Mesenteric fat pad (tissue), 1 donor: ENCODE results near the gene CLEC11A. TPM values are rescaled to one million over a fixed set of nuclear protein-coding genes. Genes with fewer than 3 reads are reported as not detected.
A peak's percentile ranks its signal among the peaks of the same experiment; 100 is the strongest.
"Not testable (repeated sequence)": the region's sequence is repeated elsewhere in the genome, so short reads cannot be mapped to it uniquely, and the experiment has no call there.

Experiments used
- DNase-seq: peaks from one replicate; pipeline ENCODE4 v3.0.0-alpha.2; 2020; ENCODE audit warnings: low spot score
- total RNA-seq: library from RNA; stranded (reverse); fragmentation: NEBNext Ultra II Directional; extraction: Animal tissue kit (Norgen Biotek cat#: 25700); gene quantifications from one replicate; pipeline ENCODE4 v1.2.1, GENCODE V29; 2021
- donor health status: DM: yes; HTN: yes; CAD: no.

The CLEC11A gene
- total RNA-seq, 1 donor from 2014 or later, result 13.2 TPM

DNA sequence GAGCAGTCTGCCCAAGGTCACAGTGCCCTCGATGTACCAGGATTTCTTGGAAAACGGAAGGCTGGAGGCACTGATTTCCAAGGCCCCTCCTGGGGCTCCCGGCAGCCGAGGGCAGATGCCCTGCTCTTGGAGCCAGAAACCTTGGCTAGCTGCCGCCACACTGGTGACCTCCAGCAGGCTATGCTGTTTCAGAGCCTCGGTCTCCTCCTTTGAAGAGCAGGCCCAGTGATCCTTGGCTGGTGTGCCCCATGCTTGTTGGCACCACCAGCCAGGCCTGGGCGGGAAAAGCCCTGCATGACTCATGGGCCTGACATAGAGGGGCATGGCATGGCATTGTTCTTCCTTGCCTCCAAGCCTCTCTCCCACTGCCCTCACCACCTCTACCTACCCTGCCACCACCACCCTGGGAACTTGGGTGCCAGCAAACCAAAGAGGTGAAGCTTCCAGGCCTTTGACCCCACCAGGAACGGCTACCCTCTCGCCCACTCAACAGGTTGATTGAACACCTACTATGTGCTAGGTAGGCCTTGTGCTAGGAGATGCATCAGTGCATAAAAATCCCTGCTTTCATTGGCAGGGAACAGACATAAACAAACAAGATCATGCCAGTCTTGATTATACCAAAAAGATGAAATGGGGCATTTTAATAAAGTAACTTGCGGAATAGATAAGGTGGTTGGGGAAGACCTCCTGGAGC lies 1.6 kb upstream of the CLEC11A start:
- no peak for DNase-seq

DNA sequence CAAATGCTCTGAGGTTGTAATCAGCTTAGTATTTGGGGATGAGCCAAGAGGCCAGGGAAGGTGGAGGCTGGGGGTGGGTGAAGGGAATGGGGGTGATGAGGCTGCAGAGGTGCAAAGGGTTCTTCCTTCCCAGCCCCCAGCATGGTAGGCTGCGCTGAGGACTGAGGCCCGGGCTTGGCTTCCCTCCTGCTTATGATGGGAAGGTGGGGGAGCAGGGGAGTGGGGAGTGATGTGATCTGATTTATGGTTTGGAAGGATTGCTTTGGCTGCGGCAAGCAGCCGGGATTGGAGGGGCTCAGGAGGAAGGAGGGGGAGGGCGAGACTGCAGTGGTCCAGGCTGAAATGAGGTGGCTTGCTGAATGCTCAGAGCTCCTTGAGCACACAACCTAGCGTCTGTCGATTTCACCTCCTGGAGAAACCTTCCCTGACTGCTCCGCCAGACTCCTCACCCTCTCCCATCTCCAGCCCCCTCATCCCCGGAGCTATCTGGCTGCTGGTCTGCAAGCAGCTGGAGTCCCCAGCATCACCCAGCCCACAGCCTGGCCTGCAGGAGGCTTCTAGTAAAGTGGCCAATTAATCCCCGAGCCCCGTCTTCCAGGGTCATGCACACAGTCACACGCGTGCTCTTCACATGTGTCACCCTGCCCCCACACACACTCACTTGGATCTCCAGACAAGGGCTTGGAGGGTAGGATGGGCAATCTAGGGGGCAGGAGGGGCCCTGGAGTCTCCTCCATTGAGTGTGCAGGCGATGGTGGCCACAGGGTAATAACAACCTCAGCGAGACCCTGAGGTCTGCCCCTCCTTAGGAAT lies 757 bp upstream of the CLEC11A start:
- DNase-seq, result no peak

DNA sequence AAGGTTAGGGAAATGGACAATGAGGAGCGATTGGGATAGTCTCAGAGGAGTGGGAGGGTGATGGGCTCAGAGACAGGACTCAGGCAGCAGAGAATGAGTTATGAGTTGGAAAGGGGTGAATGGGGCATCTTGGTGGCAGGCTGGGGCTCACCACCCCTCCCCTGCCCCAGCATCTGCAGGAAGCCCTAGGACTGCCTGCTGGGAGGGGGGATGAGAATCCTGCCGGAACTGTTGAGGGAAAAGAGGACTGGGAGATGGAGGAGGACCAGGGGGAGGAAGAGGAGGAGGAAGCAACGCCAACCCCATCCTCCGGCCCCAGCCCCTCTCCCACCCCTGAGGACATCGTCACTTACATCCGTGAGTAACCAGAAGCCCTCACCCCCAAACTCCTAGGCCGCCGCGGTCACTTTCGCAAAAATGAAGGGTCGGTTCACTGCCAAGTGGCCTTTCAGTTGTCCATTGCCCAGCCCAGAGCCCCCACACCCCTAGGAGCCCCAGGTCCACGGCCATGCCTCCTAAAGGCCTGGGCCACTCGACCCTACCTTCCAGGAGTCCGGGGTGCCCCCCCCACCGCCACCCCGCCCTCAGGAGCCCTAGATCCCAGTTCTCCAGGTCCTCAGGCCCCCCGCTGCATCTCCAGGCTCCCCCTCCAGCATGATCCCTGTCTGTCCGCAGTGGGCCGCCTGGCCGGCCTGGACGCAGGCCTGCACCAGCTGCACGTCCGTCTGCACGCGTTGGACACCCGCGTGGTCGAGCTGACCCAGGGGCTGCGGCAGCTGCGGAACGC lies 764 bp downstream of the CLEC11A start:
- no peak for DNase-seq

DNA sequence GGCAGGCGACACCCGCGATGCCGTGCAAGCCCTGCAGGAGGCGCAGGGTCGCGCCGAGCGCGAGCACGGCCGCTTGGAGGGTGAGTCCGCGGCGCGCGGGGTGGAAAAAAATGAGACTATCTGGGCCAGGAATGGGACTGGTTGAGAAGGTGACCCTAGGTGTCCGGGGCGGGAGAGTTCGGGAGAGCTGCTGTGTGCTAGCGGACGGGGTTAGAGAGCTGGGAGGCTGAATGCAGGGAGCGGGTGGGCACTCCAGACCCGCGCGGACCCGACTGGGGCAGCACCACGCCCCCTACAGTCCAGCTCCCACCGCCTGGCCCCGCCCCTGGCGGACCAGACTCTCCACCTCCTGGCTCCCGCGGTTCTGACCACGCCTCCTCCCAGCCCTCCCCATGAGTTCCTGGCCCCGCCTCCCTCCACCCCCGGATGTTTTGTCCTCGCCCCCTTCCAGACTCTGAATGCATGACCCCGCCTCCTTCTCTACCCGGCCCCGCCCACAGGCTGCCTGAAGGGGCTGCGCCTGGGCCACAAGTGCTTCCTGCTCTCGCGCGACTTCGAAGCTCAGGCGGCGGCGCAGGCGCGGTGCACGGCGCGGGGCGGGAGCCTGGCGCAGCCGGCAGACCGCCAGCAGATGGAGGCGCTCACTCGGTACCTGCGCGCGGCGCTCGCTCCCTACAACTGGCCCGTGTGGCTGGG lies 1.5 kb downstream of the CLEC11A start:
- DNase-seq, result peak; percentile 98

DNA sequence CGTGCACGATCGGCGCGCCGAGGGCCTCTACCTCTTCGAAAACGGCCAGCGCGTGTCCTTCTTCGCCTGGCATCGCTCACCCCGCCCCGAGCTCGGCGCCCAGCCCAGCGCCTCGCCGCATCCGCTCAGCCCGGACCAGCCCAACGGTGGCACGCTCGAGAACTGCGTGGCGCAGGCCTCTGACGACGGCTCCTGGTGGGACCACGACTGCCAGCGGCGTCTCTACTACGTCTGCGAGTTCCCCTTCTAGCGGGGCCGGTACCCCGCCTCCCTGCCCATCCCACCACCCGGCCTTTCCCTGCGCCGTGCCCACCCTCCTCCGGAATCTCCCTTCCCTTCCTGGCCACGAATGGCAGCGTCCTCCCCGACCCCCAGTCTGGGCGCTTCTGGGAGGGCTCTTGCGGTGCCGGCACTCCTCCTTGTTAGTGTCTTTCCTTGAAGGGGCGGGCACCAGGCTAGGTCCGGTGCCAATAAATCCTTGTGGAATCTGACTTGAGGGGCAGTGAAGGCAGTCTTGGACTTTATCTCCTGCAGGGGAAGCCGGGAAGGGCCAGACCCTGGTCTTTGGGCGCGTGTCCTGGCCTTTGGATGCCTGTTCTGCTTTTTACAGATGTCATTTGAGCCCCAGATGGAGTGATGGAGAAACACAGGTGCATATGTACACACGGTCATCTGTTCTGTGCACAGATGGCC lies 2.2 kb downstream of the CLEC11A start:
- no peak for DNase-seq

DNA sequence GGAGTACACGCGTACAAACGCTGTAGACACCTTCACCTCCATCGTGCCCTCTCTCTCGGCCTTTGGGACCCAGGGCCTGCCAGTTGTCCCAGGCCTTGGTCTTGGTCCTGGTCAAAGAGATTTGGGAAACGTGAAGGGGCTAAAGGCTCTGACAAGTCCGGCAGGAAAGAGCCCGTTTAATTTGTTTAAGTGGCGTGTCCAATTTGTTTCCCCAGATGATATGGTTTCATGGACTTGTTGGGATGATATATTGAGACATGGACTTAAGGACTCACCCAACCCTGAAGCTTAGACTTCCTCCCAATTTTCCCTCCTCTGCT lies 2.7 kb downstream of the CLEC11A start:
- no peak for DNase-seq

DNA sequence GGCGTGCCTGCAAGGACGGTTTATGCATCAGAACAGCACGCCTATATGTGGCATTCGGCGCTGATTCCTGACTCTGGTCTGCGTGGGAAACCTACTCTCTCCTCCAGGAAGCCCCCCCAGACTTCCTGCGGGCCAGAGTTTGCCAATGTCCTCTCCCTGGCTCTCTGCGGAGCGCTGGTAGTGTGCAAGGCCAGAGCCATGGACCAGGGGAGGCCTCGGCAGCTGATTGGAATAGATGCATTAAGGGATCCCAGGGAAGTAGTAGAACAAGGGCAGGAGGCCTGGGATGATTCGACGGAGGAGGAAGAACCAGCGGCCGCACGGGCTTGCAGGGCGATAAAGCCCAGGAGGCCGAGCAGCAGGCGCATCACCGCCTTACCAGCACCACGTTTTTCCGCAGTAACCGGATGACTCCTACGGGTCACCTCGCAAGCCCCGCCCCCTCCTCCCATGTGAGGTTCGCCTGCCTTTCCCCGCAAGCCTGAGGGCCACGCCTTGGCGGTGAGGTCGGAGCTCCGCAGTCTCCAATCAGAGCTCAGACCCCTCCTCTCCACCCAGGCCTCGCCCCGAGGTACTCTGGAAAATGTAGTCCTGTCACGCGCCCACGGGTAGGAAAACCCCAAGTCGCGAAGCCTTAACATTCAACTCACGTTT lies 5.0 kb downstream of the CLEC11A start:
- DNase-seq, result no peak

DNA sequence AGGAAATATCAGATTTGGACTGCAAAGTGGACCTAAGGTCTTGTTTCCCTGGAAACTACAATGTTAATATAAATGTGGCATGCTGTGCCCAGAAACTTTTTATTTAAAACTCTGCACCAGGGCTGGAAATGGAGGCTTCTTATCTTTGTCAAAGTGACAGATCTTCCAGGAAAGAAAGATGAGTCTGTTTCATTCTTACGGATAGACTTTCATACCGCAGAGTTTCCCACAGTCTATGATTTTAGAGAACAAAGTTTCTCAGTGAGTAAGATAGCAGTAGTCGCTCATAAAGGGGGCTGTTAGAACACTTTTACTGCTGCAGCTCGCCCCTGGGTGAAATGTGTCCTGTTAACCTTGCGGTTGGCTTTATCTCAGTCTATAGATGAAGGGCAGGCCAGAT lies 6.7 kb downstream of the CLEC11A start:
- DNase-seq, result no peak

DNA sequence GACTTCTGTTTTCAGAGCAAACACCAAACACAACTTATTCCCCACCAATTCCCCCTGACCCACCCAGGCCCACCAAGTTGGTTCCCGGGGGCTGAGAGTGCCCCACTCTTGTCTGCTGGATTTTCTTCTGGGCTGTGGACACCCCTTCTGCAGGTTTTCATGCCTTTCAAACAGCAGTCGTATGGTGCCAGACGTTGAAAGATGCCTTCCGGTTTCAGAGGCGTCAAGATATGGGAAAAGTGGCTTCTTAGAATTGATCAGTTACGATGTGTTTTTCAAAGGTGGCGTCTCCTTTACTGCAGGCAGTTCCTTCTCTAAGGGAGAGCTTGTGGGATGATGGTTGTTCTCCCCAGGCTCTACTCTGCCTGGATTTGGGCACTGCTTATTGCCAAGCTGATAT lies 12.7 kb downstream of the CLEC11A start:
- no peak for DNase-seq

DNA sequence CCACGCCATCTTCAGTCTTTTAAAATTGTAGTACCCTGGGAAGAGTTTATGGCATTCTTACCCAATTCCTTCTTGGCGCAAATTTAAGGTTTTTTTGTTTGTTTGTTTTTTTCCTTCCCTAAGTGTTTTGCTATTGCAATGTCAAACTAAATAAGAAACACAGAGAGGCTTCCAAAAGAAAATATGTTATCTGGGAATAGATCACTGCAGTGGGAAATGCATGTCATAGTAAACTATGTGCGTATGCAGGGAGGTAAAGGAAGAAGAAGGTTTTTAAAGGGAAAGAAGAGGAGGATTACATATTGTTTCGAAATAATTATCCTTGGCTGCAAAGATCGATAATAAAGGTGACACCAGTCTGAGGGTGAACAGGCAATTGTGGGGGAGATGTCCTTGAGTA lies 13.2 kb downstream of the CLEC11A start:
- DNase-seq, result no peak

DNA sequence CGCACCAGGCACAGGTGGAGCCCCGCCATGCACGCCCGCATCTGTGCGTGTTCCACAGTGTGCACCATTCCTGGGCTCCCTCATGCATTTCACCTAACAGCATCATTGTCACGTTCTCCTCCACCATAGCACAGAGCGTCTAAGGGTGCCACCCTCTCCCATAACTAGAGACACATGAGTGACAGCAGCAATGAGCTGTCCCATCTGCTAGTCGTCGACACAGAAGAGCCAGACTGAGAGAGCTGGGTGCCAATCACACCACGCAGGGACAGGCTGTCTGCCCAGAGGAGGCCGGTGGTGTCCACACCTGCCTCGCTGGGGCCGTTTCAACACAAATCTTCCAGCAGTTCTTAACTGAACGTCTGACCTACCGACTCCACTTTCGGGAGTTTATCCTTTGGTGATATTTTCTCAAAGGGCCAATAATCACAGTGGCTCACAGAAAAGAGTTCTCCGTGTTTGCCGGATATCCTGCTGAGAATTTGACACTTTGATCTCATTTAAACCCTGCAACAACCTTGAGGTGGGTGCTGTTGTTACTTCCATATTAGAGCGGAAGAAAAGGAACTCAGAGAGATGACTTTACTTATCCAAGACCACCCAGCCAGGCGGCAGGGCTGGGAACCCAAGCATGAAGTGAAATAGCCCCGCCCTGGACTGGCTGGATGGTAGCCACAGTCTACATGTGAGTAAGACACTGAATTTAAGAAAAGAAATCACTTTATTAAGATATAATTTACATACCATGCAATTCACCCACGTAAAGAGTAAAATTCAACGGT lies 16.2 kb downstream of the CLEC11A start:
- DNase-seq, result no peak

DNA sequence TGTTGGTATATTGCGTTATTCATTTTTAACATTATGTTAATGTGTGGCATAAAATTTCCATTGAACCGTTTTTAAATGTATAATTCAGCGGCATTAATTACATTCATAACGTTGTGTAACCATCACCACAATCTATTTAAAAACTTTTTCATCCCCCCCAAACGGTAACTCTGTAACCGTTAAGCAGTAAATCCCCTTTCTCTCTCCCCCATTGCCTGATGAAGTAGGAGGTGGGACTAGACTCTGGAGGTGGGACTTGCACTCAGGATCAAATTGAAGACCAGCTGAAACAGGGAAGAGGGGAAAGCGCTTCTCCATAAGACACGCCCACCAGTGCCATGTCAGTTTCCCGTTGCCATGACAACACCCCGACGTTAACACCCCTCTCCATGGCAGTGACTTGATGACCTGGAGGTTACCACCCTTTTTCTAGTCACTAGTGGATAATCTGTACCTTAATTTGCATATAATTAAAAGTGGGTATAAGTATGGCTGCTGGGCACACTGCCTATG lies 16.8 kb downstream of the CLEC11A start:
- DNase-seq, result no peak

DNA sequence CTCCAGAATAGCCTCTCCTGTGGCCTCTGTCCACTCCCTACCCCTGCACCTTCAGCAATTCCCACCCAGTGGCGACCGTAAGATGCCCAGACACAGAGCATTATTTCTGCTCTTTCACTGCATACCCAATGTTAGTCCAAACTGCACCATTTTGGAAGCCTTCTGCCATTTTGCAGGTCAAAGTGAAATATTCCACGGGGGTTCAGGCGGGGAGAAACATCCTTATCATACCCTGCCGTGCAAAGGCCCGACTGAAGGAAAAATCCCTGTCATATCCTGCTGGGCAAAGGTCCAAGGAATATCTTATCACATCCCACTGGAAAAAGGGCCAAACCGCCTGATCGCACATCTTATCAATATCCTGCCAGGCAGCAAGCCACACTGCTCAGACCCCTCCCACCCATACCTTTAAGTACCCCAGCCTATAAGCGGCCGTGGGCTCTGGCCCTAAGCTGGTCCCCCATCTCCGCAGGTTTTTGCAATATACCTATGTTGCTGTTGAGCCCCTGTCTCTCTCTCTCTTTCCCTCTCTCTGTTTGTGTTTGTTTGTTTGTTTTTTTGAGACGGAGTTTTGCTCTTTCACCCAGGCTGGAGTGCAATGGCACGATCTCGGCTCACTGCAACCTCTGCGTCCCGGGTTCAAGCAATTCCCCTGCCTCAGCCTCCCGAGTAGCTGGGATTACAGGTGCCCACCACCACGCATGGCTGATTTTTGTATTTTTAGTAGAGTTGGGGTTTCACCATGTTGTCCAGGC lies 18.2 kb downstream of the CLEC11A start:
- DNase-seq, result no peak

DNA sequence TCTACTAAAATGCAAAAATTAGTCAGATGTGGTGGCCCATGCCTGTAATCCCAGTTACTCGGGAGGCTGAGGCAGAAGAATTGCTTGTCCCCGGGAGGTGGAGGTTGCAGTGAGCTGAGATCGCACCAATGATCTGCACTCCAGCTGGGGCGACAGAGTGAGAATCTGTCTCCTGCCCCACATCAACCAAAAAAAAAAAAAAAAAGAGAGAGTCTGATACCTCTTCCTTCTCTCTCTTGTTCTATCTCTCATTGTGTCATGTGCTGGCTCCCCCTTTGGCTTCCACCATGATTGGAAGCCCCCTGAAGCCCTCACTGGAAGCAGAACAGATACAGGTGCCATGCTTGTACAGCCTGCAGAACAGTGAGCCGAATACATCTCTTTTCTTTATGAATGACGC lies 20.4 kb downstream of the CLEC11A start:
- DNase-seq, result no peak

DNA sequence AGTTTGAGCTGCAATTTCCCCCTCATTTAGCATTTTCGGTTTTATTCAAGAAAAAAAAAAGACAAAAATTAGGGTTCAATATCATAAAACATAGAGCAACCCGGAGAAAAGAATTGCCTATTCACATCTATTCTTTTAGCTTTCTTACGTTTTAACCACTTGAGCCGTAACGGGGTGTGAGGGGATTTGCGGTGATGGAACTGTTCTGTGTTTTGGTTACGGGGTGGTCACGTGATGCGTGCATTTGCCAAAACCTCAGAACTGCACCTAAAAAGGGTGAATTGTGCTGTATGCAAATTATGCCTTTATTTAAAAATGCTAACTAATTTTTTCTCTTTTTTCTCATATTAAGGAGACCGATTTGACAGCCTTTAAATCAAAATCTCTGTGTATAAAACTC lies 22.1 kb downstream of the CLEC11A start:
- no peak for DNase-seq

DNA sequence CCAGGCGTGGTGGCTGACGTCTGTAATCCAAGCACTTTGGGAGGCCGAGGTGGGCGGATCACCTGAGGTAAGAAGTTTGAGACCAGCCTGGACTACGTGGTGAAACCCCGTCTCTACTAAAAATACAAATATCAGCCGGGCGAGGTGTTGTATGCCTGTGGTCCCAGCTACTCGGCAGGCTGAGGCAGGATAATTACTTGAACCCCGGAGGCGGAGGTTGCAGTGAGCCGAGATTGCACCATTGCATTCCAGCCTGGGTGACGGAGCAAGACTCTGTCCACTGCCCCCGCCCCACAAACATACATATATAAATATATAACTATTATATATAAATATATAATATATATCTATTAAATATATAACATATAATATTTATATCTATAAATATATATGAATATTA lies 24.0 kb downstream of the CLEC11A start:
- not testable (repeated sequence) for DNase-seq

DNA sequence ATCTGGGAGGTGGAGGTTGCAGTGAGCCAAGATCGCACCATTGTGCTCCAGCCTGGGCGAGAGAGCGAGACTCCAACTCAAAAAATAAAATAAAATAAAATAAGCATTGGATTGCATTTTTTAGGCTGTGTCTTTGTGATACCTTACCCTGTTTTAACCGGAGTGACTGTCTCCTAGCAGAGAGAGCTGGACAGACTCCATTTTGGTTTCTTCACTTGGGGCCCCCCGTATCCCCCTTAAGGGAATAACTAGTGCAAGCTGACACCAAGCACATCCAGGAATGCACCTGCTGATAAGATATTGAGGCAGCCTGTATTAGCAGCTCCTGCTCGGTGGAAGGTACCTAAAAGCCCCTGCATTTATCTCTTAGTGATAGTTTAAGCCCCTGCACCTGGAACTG lies 26.3 kb downstream of the CLEC11A start:
- no peak for DNase-seq

DNA sequence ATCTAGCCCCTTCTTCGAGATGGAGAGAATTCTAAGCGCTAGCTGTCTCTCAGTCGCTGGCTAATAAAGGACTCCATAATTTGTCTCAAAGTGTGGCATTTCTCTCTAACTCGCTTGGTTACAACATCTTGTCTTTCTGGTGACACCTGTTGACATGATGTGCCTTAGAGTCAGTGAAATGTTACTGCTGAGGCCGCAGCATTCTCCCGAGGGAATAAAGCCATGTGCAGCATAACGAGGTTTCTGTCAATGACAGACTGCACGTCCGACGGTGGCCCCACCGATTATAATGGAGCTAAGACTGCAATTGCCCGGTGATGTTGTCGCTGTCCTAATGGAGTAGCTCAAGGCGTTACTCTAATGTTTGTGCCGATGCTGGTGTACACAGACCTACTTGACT lies 26.8 kb downstream of the CLEC11A start:
- no peak for DNase-seq

DNA sequence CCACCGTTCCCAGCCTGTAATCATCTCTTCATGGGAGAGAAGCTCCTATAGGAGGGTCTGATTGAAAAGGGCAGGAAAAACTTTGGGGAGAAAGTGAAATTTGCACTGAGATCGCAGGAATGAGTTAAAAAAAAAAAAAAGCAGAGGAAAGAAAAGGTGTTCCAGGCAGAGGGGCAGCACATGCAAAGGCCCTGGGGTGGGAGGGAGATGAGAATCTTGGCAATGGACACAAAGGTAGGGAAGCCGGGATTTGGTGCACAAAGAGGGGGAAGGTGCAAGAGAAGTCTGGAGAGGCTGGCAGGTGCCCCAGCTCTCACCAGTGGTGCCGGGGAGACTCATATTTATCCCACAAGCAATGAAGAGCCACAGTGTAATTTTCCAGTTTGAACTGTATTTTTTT lies 30.7 kb downstream of the CLEC11A start:
- no peak for DNase-seq
